K562 (cell line): ENCODE data around the gene DLG3. TPM values are rescaled to one million over a fixed set of nuclear protein-coding genes. Genes with fewer than 3 reads are reported as not detected.

Source experiments
- BCOR ChIP-seq: fragments of 450-650 bp; IDR thresholded peaks from 2 replicates; pipeline ENCODE4 v1.6.1; 2016
- FOSL1 ChIP-seq: fragments of 200-800 bp; sonication (Bioruptor generic); conservative IDR thresholded peaks from 2 replicates; pipeline ENCODE4 v1.6.1; 2016; ENCODE audit warnings: missing genetic modification characterization, missing compliant biosample characterization
- JUND ChIP-seq, 2 experiments: IDR thresholded peaks; 2 replicates in 1 of 2; 3 replicates in 1 of 2; pipeline ENCODE4 v1.6.1; 2011; ENCODE audit warnings: borderline replicate concordance in 2 of 2, low read depth in 2 of 2, low read length in 2 of 2, improper control_type of control experiment in 1 of 2, missing biosample characterization in 1 of 2, missing genetic modification characterization in 1 of 2, missing genetic modification reagents in 1 of 2
- MCM7 ChIP-seq, 2 experiments: fragments of 450-650 bp; IDR thresholded peaks; 2 replicates each; pipeline ENCODE4 v1.6.1; 2016 to 2018
- POLR2B ChIP-seq: fragments of 450-650 bp; IDR thresholded peaks from 2 replicates; pipeline ENCODE4 v1.6.1; 2018; ENCODE audit warnings: low read depth; ENCODE audit not compliant: partially characterized antibody
- RFX1 ChIP-seq: fragments of 450-650 bp; IDR thresholded peaks from 2 replicates; pipeline ENCODE4 v1.6.1; 2016; ENCODE audit warnings: mild to moderate bottlenecking, moderate library complexity
- SAP30 ChIP-seq: fragments of 200-600 bp; sonication (generic); IDR thresholded peaks from 2 replicates; pipeline ENCODE4 v1.6.1; 2012; ENCODE audit warnings: borderline replicate concordance, low read depth, mild to moderate bottlenecking, moderate library complexity, low read length, control low read depth, inconsistent platforms; ENCODE audit not compliant: insufficient read depth, poor library complexity, severe bottlenecking
- SIRT6 ChIP-seq: IDR thresholded peaks from one replicate; pipeline ENCODE4 v1.6.1; 2012; ENCODE audit warnings: low read depth, mild to moderate bottlenecking, control low read depth, inconsistent platforms, low read length, moderate library complexity
- ZNF830 ChIP-seq: fragments of 250-450 bp; sonication (Bioruptor Pico); IDR thresholded peaks from 2 replicates; pipeline ENCODE4 v1.5.0; 2021; ENCODE audit warnings: mild to moderate bottlenecking
- polyA plus RNA-seq, 8 experiments: library from polyadenylated mRNA; depleted of rRNA in 4 of 8; stranded (reverse) in 5 of 8; unstranded in 3 of 8; fragments of >200 nt; fragmentation: Nextera tagmentation in 2 of 8; fragmentation: Illumina TruSeq in 1 of 8; extraction: Ambion mirVana in 2 of 8; extraction: Trizol in 1 of 8; gene quantifications; 2 replicates each; pipeline versions ENCODE4 v1.2.1 to v1.2.3, GENCODE V29; 2011 to 2014; ENCODE audit warnings: inconsistent platforms in 1 of 8, missing spikeins in 1 of 8
- total RNA-seq, 7 experiments: library from RNA; depleted of rRNA in 6 of 7; stranded (reverse); fragments of >200 nt in 6 of 7; fragmentation: Illumina TruSeq in 2 of 7; extraction: Trizol in 2 of 7; gene quantifications; 2 replicates each; pipeline versions ENCODE4 v1.2.1 to v1.2.3, GENCODE V29; 2011 to 2021; ENCODE audit warnings: low replicate concordance in 1 of 7
- TF ChIP-seq, protein P1 (sequence below): fragments of 450-650 bp; IDR thresholded peaks from 2 replicates; pipeline ENCODE4 v1.6.1; 2016; ENCODE audit warnings: mild to moderate bottlenecking

DLG3 gene
- total and polyA plus RNA-seq, 9 of the 15 experiments (the other 6 are each of a cell fraction or from before 2014, with no cell fraction given), result 3.1 to 15.7 (median 8.8) TPM

DNA sequence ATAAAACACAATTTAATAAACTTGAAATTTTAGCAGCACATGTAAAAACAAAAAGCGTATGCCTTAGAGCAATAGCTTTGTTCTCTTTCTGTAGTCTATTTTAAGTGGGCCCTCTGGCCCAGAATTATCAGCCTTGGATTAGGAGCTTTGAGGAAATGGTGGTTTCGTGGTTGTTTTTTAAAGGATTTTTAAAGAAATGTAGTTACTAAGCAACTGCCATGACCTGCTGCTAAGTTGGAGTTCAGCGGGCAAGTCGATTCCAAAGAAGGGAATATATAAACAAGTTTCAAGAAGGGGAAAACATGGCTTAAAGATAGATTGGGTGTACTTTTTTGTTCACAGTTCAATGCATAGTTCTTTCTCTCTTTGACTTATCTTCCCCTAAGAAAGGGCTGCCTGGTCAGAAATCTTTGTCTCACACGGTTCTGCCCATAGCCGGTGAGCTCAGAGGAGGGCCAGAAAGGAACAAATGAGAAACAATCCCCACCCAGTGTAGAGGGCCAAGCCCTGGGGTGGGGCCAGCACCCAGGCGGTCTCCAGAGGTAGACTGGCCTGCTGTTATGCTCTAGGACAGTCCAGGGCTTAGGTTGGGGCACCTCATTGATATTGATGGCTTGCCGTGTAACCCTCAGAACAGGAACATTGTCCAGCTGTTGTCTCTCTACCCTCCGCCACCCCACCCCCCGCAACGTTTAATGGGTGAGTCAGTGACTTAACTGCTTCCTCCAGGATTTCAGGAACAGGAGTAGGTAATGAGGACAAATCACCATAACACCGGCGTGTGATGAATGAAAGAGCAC, 32.5 kb downstream of the DLG3 start (continued):
- TF ChIP-seq, protein P1, sequence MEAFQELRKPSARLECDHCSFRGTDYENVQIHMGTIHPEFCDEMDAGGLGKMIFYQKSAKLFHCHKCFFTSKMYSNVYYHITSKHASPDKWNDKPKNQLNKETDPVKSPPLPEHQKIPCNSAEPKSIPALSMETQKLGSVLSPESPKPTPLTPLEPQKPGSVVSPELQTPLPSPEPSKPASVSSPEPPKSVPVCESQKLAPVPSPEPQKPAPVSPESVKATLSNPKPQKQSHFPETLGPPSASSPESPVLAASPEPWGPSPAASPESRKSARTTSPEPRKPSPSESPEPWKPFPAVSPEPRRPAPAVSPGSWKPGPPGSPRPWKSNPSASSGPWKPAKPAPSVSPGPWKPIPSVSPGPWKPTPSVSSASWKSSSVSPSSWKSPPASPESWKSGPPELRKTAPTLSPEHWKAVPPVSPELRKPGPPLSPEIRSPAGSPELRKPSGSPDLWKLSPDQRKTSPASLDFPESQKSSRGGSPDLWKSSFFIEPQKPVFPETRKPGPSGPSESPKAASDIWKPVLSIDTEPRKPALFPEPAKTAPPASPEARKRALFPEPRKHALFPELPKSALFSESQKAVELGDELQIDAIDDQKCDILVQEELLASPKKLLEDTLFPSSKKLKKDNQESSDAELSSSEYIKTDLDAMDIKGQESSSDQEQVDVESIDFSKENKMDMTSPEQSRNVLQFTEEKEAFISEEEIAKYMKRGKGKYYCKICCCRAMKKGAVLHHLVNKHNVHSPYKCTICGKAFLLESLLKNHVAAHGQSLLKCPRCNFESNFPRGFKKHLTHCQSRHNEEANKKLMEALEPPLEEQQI, result no peak
- TF ChIP-seq JUND (IDR thresholded peaks at IDR 0.05; ENCODE audit: borderline replicate concordance, low read depth, low read length) (no peak), JUND (tag; IDR thresholded peaks at IDR 0.05; ENCODE audit: borderline replicate concordance, low read depth, low read length) (0 out of 3 replicates have a peak, but pooled peaks have one; percentile 12), POLR2B (no peak), SAP30 (no peak), RFX1 (peak; percentile 21), FOSL1 (tag) (0 out of 2 replicates have a peak, but pooled peaks have one; percentile 50), ZNF830 (CRISPR knock-in tag) (no peak), SIRT6 (no peak), BCOR (no peak), MCM7 (IDR thresholded peaks at IDR 0.05) (no peak)
